Inflammatory macrophage (primary cell): ENCODE results near the gene IRS2.
"Not testable (repeated sequence)": the region's sequence is repeated elsewhere in the genome, so short reads cannot be mapped to it uniquely, and the experiment has no call there.

Source experiments
- DNase-seq, 2 donors: peaks; one replicate each; pipeline ENCODE4 v3.0.0-alpha.2; 2020 to 2022
- total RNA-seq, 18 experiments: gene quantifications; one replicate each; lab custom pipeline; 2026; ENCODE audit warnings: mixed read lengths in 6 of 18, inconsistent platforms in 2 of 18; lab: John Stamatoyannopoulos, UW

The IRS2 gene
- total RNA-seq: 3.9 to 36.6 (median 16.6) reads per million in 18 experiments

DNA sequence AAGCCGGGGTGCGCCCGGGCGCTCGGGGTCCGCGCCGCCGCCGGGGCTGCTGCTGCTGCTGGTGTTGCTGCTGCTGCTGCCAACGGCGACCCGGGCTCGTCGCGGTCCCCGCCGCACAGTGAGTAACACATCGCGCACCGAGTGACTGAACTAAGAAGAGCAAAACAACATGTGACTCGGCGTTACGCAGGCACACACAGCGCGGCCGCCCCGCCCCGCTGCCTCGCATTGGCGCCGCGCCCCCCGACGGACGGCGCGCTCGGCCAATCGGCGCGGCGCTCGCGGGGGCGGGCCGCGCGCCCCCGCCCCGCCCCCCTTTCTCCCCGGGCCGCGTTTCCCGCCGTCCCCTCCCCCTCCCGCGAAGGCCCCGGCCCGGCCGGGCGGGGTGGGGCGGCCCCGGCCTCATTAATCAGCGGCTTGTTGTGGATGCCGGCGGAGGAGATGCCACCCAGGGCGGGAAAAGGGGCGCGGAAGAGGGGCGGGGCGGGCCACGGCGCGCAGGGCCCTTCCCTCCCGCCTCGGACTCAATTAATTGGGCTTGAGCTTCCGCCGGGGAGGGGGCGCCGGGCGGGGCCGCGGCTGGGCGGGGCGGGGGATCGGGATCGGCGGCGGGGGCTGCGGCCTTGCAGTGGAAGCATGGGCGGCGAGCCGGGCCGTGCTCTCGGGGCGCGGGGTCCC, at the start of gene IRS2:
TSS of gene IRS2 (minus strand) at position 127 of the 678 bp plus-strand sequence. CDS start 530 bp downstream, outside the sequence.
- DNase-seq: peak; percentile 92 to 96

DNA sequence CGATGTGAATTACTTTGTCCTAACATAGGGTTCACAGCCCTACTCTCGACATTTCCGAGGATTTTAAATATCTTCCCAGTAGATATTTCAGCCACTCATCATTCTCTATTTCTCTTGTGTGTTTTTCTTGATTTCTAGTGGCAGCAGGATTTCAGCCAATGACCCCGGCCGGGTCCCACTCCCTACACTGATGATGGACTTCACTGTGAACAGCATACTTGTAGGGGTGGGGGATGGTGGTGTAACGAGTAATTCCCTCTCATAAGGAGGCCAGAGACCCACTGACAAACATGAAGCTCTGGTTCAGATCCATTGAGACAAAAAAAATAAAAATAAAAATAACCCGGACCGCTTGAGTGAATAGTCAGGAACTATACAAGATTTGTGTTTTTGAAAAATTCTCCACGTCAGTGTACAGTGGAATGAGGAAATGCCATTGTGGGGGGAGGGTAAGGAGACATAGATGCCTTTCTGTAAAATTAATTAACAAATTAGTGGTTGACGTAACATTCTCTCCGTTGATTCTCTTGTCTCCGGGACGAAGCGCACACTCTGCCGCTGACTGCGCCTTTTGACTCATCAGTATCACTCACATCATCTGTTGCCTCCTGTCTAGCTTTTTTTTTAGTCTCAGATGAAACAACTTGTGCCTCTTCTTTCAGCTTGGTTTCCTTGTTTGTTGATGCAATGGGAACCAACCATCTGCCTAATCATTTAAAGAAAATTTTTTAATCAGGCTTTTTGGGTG, 48.8 kb upstream of the IRS2 start:
- no peak for DNase-seq

- DNase-seq: no peak
Observed at GRCh38 chr13:109833940-109834339, 47.6 kb upstream of the IRS2 start.

DNA sequence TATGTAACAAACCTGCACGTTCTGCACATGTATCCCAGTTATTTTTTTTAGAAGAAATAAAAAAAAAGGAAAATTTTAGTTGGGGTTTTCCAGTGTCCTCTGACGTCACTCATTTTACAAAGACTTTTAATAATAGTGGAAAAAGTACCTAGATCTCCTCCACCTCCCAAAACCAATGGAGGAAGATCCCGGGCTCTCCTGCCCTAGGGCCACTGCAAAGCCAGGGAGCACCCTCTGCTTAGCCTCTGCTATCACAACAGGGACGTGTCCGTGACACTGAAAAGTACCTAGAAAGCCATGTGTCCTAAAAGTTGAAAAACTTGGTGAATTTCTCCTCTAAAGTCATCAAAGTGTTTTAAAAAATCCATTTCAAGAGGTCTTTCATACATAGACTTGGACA, 46.7 kb upstream of the IRS2 start:
- DNase-seq: no peak

DNA sequence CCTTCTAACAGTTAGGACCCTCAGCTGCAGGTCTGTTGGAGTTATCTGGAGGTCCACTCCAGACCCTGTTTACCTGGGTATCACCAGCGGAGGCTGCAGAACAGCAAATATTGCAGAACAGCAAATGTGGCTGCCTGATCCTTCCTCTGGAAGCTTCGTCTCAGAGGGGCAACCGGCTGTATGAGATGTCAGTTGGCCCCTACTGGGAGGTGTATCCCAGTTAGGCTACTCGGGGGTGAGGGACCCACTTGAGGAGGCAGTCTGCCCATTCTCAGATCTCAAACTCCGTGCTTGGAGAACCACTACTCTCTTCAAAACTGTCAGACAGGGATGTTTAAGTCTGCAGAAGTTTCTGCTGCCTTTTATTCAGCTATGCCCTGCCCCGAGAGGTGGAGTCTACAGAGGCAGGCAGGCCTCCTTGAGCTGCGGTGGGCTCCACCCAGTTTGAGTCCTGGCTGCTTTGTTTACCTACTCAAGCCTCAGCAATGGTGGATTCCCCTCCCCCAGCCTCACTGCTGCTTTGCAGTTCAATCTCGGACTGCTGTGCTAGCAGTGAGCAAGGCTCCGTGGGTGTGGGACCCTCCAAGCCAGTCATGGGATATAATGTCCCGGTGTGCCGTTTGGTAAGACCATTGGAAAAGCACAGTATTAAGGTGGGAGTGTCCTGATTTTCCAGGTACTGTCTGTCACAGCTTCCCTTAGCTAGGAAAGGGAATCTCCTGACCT, 42.4 kb upstream of the IRS2 start:
- not testable (repeated sequence) for DNase-seq

DNA sequence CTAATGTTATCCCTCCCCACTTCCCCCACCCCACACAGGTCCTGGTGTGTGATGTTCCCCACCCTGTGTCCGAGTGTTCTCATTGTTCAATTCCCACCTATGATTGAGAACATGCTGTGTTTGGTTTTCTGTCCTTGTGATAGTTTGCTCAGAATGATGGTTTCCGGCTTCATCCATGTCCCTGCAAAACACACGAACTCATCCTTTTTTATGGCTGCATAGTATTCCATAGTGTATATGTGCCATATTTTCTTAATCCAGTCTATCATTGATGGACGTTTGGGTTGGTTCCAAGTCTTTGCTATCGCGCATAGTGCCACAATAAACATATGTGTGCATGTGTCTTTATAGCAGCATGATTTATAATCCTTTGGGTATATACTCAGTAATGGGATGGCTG, 36.8 kb upstream of the IRS2 start:
- not testable (repeated sequence) for DNase-seq

DNA sequence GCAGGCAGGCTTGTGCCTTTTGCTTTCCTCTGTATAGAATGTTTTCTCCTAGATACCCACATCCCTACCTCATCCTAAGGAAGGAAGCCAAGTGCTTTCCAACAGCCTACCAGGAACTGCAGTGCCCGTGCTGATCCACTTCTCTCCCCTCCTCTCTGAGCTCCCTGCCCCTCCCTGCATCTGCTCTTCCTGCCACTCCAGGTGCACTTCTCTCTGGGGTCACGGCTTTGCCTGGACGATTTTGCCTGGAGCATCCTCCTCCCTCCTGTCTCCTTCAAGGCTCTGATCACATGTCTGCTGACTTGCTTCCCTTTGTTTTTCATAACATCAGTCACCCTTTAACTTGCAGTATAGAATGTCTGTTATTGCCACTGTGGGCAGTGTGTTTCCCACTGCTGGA, 34.7 kb upstream of the IRS2 start:
- no peak for DNase-seq

- no peak for DNase-seq
Observed at GRCh38 chr13:109819874-109820273, 33.5 kb upstream of the IRS2 start.

GRCh38 chr13:109818886-109819285, 32.5 kb upstream of the IRS2 start:
- no peak for DNase-seq

DNA sequence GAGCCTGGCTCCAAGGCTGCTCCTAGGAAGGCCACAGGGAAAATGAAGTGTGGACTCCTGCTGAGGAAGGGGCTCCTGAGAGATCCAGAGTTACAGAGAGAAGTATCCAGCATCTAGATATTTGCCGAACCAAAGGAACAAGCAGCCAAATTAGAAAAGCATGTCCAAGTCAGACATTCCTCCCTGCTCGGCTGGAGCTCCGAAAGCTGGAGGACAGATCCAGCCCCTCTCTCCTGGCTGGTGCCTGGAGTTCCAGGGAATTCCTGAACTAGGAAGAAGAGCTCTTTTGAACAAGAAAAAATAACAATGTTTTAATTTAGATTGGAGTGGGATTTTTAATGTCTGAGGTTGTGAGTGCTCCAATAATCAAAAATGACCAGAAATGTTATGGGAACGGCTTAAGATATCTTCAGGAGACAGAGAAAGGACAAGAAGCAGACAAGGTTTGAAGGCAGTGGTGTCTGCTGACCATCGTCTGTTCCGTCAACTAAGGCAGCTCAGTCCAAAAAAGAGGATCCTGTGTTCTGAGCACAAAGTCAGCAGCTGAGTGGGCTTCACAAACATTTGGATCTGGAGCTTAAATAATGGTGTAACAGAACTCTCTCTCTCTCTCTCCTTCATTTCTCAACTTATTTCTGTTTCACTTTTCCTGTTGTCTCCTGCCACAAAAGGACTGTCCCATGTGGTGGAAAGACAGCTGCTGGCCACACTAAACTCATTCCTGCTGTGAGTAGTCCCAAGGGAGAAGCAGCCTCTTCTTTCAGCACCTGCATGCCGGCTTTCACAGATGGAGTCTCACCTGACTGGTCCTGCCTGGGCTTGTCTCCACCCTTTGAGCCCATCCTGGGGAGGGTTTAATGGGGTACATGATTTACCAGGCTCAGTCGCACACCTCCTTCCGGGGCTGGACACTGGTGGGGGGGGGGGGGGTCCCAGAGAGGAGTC, 31.5 kb upstream of the IRS2 start:
- no peak for DNase-seq

GRCh38 chr13:109816808-109817203, 30.4 kb upstream of the IRS2 start:
- no peak for DNase-seq

DNA sequence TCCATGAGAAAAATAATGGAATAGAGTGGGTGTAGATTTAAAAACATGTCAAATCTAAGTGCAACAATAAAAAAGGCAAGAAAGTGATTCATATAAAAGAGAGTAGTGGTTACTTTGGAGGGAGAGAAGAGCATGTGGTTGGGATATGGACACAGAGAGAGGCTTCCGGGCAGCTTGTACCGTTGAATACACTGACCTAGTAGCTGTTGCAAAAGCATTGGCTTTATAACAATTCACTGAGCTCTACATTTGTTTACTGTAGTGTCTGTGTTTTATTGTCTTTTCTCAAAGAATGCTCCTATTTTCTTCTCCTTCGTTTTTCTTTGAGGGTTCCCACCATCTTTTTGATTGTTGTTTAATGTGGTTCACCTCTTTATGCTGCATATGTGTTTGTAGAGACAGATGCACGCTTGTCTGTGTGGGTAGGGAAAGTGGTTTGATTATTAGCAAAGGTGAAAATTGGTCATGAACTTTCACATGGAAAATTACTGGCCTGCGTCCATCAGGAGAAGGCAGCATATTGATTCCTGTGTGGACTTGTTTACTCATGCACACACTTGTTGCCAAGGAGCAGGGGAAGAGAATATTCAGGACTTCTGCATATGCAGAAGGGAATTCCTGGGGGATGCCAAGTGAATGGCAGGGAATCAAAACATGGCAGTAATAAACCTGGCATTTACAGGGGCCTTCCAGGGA, 29.9 kb upstream of the IRS2 start:
- DNase-seq: no peak

DNA sequence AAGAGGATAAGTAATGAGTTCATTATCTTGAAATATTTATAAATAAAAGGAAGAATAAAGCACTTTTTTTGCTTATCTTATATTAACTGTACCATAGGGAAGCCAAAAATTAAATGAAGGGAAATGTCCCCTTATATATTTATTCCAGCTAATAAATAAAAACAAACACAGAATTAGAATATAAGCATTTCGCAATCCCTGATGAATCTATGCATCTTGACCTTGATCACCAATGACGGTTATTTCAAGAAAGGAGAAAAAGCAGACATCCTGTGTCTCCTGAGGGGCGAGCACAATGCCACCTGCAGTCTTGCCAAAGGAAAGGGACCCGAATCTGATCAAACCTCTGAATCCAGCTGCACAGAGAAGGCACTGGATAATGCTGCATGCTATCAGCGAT, 29.3 kb upstream of the IRS2 start:
- DNase-seq: no peak

- DNase-seq: no peak
Observed at GRCh38 chr13:109813663-109814062, 27.3 kb upstream of the IRS2 start.

DNA sequence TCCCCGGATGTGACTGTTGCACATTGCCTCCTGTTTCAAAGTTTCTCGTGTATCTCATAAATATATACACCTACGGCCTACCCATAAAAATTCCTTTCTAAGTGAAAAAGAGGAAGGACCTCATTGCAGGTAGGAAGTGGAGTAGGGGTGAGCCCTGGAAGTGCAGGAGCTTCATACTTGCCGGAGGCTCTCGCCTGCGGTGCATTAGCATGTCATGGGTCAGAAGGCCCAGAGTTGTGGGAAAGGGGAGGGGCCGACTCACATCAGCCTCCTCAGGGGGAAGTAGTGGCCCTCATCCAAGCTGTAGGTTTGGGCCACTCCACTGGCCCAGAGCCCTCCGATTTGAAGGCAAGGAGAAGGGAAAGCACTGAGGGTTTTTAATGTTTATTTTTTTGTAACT, 26.0 kb upstream of the IRS2 start:
- DNase-seq: no peak

DNA sequence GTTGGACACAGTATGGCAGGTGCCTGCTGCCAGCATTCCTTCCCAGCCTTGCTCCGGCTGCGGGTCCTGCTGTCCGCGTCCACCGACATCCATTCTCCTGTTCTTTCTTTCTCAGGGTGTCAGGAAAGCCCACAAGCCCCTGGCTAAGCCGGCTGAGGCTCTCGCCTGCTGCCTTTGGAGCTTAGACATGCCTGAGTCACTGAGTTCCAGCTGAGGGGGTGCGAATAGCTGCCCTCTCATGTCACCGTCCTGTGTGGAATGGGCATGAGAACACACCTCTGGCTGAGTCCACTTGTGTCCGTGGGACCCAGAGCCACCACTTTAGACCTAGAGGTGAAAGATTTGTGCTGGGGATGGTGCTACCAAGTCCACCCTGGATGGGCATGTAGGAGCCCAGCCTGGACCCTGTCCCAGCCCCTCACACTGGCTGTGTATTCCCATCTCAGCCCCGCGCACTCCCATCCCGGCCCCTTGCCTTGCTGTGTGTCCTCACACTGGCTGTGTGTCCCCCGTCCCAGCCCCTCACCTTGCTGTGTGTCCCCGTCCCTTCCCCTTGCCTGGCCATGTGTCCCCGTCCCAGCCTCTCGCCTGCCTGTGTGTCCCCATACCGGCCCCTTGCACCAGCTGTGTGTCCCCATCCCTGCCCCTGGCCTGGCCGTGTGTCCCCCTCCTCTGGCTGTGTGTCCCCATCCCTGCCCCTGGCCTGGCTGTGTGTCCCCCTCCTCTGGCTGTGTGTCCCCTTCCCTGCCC, 24.6 kb upstream of the IRS2 start:
- DNase-seq: no peak

DNA sequence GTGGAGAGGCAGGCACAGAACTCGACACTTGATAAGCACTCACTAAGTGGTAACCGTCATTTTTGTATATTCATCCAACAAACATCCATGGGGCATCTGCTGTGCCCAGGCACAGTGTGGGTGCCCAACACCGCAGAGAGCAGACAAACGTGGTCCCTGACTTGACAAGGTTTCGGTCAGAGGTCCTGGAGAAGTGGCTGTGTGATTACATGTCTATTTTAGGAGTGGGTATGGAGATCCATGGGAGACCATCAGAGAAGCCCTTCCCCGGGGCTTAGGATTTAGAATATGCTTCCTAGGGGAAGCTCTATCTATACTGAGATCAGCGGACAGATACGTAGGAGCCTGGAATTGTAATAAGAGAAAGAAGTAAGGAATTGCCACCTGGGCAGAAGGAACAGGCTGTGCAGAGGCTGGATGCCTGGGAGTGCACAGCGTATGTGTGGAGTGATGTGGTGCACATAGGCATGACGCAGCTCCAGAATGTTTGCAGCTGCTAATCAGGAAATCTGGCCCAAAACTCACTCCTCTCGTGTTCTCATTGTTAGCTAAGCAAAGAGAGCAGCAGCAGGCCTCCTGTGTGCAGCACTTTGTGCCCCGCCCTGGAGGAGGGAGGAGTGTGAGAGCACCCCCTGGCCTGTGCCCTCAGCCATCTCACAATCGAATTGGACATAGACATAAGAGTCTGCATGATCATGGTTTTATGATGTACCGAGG, 23.0 kb upstream of the IRS2 start:
- DNase-seq: no peak

- DNase-seq: no peak
Observed at GRCh38 chr13:109807345-109807744, 21.0 kb upstream of the IRS2 start.

- DNase-seq: no peak
Observed at GRCh38 chr13:109804654-109805053, 18.3 kb upstream of the IRS2 start.

DNA sequence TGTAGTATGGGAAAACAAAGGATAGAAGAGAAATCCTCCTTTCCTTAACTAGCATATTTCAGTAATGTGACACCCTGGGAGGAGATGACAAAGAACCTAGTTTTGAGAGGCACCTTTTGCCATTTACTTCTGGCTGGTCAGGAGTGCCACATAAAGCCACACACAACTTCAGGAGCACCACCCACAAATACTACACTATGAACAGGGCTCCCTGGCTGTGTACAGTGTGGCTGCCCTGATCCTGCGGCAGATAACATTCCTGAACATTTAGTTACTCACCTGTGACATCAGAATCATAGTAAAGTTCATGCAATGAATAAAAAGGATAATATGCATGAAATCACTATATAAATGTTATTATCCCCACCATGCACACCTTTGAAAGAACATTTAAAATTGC, 17.4 kb upstream of the IRS2 start:
- DNase-seq: no peak
